Activated CD4-positive, alpha-beta memory T cell treated with anti-CD3 and anti-CD28 coated beads, Interleukin-2, amount 10 ng/mL, durations not matched to agents 7 days and 5 days (primary cell): ENCODE data around the gene CYP2W1. TPM values are rescaled to one million over a fixed set of nuclear protein-coding genes. Genes with fewer than 3 reads are reported as not detected.

Experiments used
- CTCF ChIA-PET: fragments of 350-600 bp; sonication (Branson Sonifier 250); formaldehyde crosslinking; loops from one replicate; lab custom pipeline; 2021; ENCODE audit warnings: antibody characterized with exemption, inconsistent platforms; lab: Charles Lee
- POLR2A ChIA-PET: fragments of 350-600 bp; sonication (Branson Sonifier 250); formaldehyde crosslinking; loops from one replicate; lab custom pipeline; 2021; ENCODE audit warnings: antibody characterized with exemption; lab: Charles Lee
- DNase-seq: peaks from one replicate; pipeline ENCODE4 v3.0.0-alpha.2; 2020
- H3K27ac Mint-ChIP-seq: one replicate; pipeline ENCODE4 v1.8.0; 2021; ENCODE audit warnings: mild to moderate bottlenecking, mixed read lengths
- H3K27me3 Mint-ChIP-seq: one replicate; pipeline ENCODE4 v1.8.0; 2021; ENCODE audit warnings: mixed read lengths
- H3K36me3 Mint-ChIP-seq: one replicate; pipeline ENCODE4 v1.8.0; 2021; ENCODE audit warnings: low read depth, mixed read lengths
- H3K4me1 Mint-ChIP-seq: one replicate; pipeline ENCODE4 v1.8.0; 2021; ENCODE audit warnings: mixed read lengths
- H3K4me3 Mint-ChIP-seq: one replicate; pipeline ENCODE4 v1.8.0; 2021; ENCODE audit warnings: mild to moderate bottlenecking, mixed read lengths
- H3K9me3 Mint-ChIP-seq: one replicate; pipeline ENCODE4 v1.8.0; 2021; ENCODE audit warnings: mixed read lengths
- total RNA-seq, 2 experiments: library from RNA; stranded (reverse); gene quantifications; one replicate each; pipeline ENCODE4 v1.2.3, GENCODE V29; 2021

Gene CYP2W1
- total RNA-seq, 2 experiments from 2014 or later: not detected

GRCh38 chr7:1014681-1015080 is 31.7 kb downstream of the CYP2W1 start:
- Mint-ChIP-seq H3K27me3 (no peaks in the 10 kb centered on the region), H3K9me3 (no peaks in the 10 kb centered on the region), H3K27ac (no peak overlapping the region), H3K36me3 (peaks cover 4% of the 10 kb centered on the region), H3K4me1 (peaks cover 13% of the 10 kb centered on the region), H3K4me3 (no peak overlapping the region)
- ChIA-PET POLR2A (no interaction called here), CTCF (interaction anchor here (0.9 kb wide), 1 partner anchor 22 kb away, joined by 3 read pairs; no protein-coding TSS in a partner anchor)
- DNase-seq: no peak

- H3K4me3 Mint-ChIP-seq: no peak overlapping the region
- CTCF ChIA-PET: no interaction called here
- no peaks in the 10 kb centered on the region for H3K27me3 Mint-ChIP-seq
- POLR2A ChIA-PET: no interaction called here
- peaks cover 4% of the 10 kb centered on the region for H3K36me3 Mint-ChIP-seq
- DNase-seq: no peak
- no peaks in the 10 kb centered on the region for H3K9me3 Mint-ChIP-seq
- no peak overlapping the region for H3K27ac Mint-ChIP-seq
- peaks cover 13% of the 10 kb centered on the region for H3K4me1 Mint-ChIP-seq
Measured at GRCh38 chr7:1015196-1016121, 32.5 kb downstream of the CYP2W1 start.

GRCh38 chr7:1016577-1017531 is 33.9 kb downstream of the CYP2W1 start:
- H3K9me3 Mint-ChIP-seq: peaks cover 5% of the 10 kb centered on the region
- no peak overlapping the region for H3K4me3 Mint-ChIP-seq
- POLR2A ChIA-PET: no interaction called here
- H3K36me3 Mint-ChIP-seq: peaks cover 9% of the 10 kb centered on the region
- DNase-seq: no peak
- no peak overlapping the region for H3K27ac Mint-ChIP-seq
- peaks cover 7% of the 10 kb centered on the region for H3K4me1 Mint-ChIP-seq
- H3K27me3 Mint-ChIP-seq: no peaks in the 10 kb centered on the region
- CTCF ChIA-PET: no interaction called here

GRCh38 chr7:1017586-1018333 is 34.8 kb downstream of the CYP2W1 start:
- Mint-ChIP-seq H3K27ac (no peak overlapping the region), H3K27me3 (no peaks in the 10 kb centered on the region), H3K4me1 (peaks cover 7% of the 10 kb centered on the region), H3K9me3 (peaks cover 7% of the 10 kb centered on the region), H3K4me3 (no peak overlapping the region), H3K36me3 (peaks cover 16% of the 10 kb centered on the region)
- ChIA-PET CTCF (no interaction called here), POLR2A (no interaction called here)
- DNase-seq: no peak

GRCh38 chr7:1018334-1018695 is 35.3 kb downstream of the CYP2W1 start:
- no peaks in the 10 kb centered on the region for H3K27me3 Mint-ChIP-seq
- no peak overlapping the region for H3K27ac Mint-ChIP-seq
- H3K4me1 Mint-ChIP-seq: peaks cover 7% of the 10 kb centered on the region
- no peak for DNase-seq
- H3K9me3 Mint-ChIP-seq: peaks cover 7% of the 10 kb centered on the region
- ChIA-PET CTCF (interaction anchor here (4.0 kb wide), 1 partner anchor 47 kb away, joined by 15 read pairs; no protein-coding TSS in a partner anchor), POLR2A (no interaction called here)
- peaks cover 16% of the 10 kb centered on the region for H3K36me3 Mint-ChIP-seq
- H3K4me3 Mint-ChIP-seq: no peak overlapping the region

- Mint-ChIP-seq H3K27me3 (no peaks in the 10 kb centered on the region), H3K4me3 (no peak overlapping the region), H3K9me3 (peaks cover 7% of the 10 kb centered on the region), H3K27ac (no peak overlapping the region), H3K4me1 (peaks cover 7% of the 10 kb centered on the region), H3K36me3 (peaks cover 21% of the 10 kb centered on the region)
- POLR2A ChIA-PET: interaction anchor here (0.9 kb wide), 1 partner anchor 27 kb away, joined by 3 read pairs; no protein-coding TSS in a partner anchor
- no peak for DNase-seq
- CTCF ChIA-PET: interaction anchor here (4.0 kb wide), 1 partner anchor 46 kb away, joined by 15 read pairs; no protein-coding TSS in a partner anchor
Measured at GRCh38 chr7:1019255-1019785, 36.3 kb downstream of the CYP2W1 start.

GRCh38 chr7:1019789-1020610 is 37.0 kb downstream of the CYP2W1 start:
- Mint-ChIP-seq H3K4me3 (no peak overlapping the region), H3K27ac (no peak overlapping the region), H3K27me3 (no peaks in the 10 kb centered on the region), H3K9me3 (peaks cover 7% of the 10 kb centered on the region), H3K4me1 (peaks cover 7% of the 10 kb centered on the region), H3K36me3 (peaks cover 21% of the 10 kb centered on the region)
- CTCF ChIA-PET: interaction anchor here (4.0 kb wide), 1 partner anchor 45 kb away, joined by 15 read pairs; no protein-coding TSS in a partner anchor
- POLR2A ChIA-PET: no interaction called here
- no peak for DNase-seq

- CTCF ChIA-PET: interaction anchor here (1.5 to 4.0 kb wide), 2 partner anchors 27 to 44 kb away, joined by 4 to 15 read pairs; no protein-coding TSS in a partner anchor
- no peaks in the 10 kb centered on the region for H3K27me3 Mint-ChIP-seq
- H3K4me1 Mint-ChIP-seq: peaks cover 7% of the 10 kb centered on the region
- H3K4me3 Mint-ChIP-seq: no peak overlapping the region
- H3K36me3 Mint-ChIP-seq: peaks cover 21% of the 10 kb centered on the region
- DNase-seq: no peak
- peaks cover 7% of the 10 kb centered on the region for H3K9me3 Mint-ChIP-seq
- POLR2A ChIA-PET: no interaction called here
- H3K27ac Mint-ChIP-seq: no peak overlapping the region
Measured at GRCh38 chr7:1020849-1021251, 37.9 kb downstream of the CYP2W1 start.

- Mint-ChIP-seq H3K4me3 (no peak overlapping the region), H3K27ac (no peak overlapping the region)
- POLR2A ChIA-PET: no interaction called here
Measured at GRCh38 chr7:1021366-1021765, 38.4 kb downstream of the CYP2W1 start.

GRCh38 chr7:1021931-1022330 is 39.0 kb downstream of the CYP2W1 start:
- Mint-ChIP-seq H3K9me3 (peaks cover 7% of the 10 kb centered on the region), H3K36me3 (peaks cover 29% of the 10 kb centered on the region), H3K27me3 (no peaks in the 10 kb centered on the region), H3K4me3 (no peak overlapping the region), H3K4me1 (peaks cover 14% of the 10 kb centered on the region), H3K27ac (no peak overlapping the region)
- ChIA-PET POLR2A (no interaction called here), CTCF (interaction anchor here (1.5 to 4.0 kb wide), 2 partner anchors 28 to 43 kb away, joined by 4 to 15 read pairs; no protein-coding TSS in a partner anchor)
- no peak for DNase-seq

More at GRCh38 chr7:1021366-1021765, 38.4 kb downstream of the CYP2W1 start:
- Mint-ChIP-seq H3K36me3 (peaks cover 24% of the 10 kb centered on the region), H3K9me3 (peaks cover 7% of the 10 kb centered on the region), H3K4me1 (peaks cover 10% of the 10 kb centered on the region), H3K27me3 (no peaks in the 10 kb centered on the region)
- no peak for DNase-seq
- CTCF ChIA-PET: interaction anchor here (1.5 to 4.0 kb wide), 2 partner anchors 28 to 44 kb away, joined by 4 to 15 read pairs; no protein-coding TSS in a partner anchor

GRCh38 chr7:1022356-1022755 is 39.4 kb downstream of the CYP2W1 start:
- no peak overlapping the region for H3K4me3 Mint-ChIP-seq
- no peak overlapping the region for H3K27ac Mint-ChIP-seq
- H3K36me3 Mint-ChIP-seq: peaks cover 29% of the 10 kb centered on the region
- DNase-seq: no peak
- H3K27me3 Mint-ChIP-seq: no peaks in the 10 kb centered on the region
- peaks cover 7% of the 10 kb centered on the region for H3K9me3 Mint-ChIP-seq
- H3K4me1 Mint-ChIP-seq: peaks cover 17% of the 10 kb centered on the region
- CTCF ChIA-PET: interaction anchor here (1.5 to 4.0 kb wide), 2 partner anchors 29 to 43 kb away, joined by 4 to 15 read pairs; no protein-coding TSS in a partner anchor
- POLR2A ChIA-PET: no interaction called here
